ENCODE data around the gene PROM1.

Gene PROM1

DNA sequence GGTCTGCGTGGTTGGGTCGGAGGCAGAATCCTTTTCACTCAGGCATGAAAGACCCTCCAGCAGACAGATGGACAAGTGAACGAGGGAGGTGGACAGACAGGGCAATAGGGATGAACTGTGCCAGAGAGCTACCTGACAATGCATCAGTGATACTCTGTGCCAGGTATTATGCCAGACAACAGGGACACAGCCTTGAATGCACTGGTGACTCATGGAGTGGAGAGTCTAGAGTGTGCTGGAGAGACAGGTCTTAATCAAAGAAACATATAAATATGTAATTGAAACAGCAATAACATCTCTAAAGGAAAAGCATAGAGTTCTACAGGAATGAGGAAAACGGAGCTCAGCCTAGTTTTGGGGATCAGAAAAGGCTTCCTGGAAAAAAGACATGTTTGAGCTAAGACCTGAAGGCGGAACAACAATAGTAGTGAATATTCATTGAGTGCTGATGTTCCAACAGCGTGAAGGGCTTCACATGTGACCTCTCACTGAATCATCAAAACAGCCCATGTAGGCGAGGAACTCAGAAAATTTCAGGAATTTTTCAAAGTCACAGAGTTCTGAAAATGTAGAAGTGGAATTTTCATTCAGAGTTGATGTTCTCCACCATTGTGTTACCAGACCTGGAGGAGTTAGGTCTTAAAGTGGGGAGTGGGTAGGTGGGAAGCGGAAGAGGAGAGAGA, 100.8 kb downstream of the PROM1 start:
- FAIRE-seq = no peak

DNA sequence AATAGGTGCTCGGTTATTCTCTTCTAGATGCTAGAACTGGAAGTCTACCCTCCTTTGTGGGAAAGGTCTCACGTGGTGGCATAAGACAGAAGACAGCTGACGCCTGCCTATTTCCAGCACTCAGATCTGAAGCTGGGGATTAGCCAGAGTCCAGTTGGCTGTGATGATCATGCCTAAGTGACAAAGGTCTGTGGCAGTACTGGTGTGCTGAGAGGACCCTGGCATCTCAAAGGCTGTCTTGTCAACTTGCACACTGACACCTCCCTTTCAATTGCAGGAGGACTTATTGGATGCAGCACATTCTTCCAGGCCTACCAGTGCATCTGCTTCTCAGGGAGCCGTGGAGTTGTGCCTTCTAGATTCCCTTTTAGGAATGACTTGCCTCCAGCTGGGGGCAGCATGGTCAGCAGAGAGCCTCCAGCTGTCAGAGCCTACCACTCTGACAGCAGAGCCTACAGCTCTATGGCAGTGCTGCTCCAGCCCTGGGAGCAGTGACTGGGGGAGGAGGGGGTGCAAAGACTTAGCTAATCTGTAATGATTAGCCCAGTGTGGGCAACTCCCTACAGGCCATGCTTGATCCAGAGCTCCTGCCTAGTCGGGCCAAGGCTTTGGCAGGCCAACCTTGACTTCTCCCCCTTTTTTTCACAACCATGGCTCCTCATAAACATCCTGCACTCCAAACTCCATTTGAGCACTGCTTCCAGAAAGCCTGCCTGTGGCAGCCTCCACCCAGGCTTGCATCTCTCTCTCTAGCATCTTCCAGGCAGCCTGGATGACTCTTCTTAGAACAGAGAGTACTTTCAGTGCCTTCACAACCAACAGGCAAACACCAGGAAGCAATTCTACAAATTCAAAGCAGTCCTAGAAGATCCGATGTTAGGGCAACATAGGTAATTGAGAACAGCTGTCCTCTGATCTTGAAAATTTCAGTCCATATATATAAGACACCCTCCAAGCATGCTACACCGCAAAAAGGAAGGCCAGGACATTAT, 107.1 kb downstream of the PROM1 start:
- no peak for FAIRE-seq

DNA sequence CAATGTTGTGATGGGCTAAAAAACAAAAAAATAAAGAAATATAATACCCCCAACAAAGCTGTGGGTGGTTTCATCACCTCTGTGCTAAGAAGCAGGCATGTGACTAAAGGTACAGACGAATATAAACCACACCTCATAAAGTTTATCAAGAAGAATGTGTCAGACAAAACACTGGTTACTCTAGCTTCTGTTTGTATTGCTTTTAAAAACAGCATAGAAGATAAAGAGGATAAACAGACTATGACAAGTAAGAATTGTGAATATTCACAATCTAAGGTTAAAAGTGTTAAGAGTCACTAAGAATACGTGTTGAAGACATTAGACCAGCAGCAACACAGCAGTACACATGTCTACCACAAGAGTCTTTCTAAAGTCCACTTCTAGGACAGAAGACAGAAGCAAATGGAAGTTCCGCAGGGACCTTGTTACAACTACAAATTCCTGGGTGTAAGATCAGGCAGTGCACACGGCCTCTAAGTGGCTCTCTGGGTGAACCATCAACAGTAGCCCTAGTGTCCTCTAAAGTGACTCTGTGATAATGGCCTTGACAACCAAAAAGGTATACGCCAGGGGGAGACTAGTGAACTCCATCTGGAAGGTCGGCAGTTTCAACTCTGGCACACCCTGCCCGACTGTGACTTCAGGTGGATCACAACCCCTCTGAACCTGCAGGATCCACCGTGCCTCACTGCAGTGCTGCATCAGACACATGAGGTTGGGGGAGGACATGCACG, 112.6 kb downstream of the PROM1 start:
- FAIRE-seq = no peak

DNA sequence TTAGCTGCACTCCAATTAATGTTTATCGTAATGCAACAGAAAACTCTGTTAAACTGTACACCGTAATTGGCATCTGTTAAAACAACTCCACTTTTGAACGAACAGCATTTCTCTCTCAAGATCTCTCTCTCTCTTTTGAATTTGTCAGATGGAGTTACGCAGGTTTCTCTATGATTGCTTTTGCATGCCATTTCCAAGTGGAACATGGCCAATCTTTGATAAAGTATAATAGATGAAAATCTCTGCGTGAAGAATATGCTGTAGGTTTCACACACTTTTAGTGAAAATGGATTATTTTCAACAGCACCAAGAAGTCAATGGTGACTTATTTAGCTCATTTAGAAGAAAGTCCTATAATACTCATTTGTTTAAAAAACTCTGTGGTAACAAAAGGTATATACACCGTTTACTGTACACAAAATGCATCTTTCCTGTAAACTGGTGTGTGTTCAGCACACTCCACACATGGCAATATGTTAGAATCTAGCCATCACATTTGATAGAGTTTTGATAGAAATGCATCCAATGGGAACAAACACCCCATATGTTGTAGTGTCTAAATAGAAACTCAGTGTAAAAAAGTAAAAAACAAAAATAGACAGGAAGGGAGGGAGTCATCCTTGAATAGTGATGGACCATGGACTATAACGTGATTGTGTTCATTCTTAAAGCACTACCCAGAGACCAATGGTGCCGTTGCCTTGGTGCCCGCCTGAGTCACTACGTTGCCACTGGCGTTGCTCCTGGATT, 115.1 kb downstream of the PROM1 start:
- no peak for FAIRE-seq

DNA sequence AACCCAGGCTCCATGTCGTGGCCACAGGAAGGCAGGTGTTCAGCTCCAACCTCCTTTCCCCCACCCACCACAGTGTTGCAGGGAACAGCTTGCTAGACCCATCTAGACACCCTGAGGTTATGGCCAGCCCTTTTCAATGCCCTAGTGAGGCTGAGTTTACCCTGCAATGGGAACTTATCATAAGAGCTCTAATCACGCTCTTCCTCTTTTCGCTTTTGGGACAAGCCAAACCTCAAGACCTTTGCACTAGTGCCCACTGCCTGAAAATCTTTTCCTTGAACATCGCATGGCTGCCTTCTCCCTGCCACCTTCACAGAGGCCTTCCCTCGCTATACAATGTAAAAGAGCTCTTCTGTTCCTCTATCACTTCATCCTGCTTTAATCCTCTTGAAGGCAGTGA, 118.5 kb downstream of the PROM1 start:
- FAIRE-seq = no peak

DNA sequence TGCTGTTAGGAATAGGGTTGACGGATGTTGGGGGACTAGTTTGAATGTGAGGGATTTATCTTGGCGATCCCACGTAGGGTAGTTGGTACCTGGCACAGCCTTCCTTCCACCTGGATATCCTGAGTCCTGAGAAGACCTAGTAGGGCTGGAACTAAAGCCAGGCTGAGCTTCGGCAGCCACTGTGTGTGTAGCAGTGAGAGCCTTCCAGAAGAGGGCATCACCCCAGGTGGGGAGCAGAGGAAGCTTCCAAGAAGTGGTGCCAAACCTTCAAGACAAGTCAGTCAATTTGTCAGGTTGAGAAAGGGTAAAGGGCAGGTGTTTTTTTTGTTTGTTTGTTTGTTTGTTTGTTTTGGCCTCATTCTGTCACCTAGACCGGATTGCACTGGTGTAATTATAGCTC, 119.7 kb downstream of the PROM1 start:
- FAIRE-seq = no peak

DNA sequence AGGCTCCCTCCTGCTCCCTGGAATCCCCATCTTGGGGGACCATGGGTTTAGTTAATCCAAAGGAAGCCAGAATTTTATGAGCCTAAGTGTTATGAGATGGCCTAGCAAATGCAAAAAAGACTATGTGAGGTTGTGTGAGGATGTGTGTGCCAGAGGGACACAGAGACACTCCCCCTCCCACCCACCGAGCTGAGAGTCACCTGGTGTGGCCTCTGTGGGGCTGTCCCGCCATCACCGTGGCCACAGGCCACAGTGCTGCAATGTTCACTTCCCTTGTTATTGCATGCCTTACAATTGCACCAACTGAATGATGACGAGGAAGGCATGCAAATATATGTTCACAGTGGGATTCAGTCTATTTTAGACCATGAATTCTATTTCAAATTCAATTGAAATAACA, 120.2 kb downstream of the PROM1 start:
- no peak for FAIRE-seq

DNA sequence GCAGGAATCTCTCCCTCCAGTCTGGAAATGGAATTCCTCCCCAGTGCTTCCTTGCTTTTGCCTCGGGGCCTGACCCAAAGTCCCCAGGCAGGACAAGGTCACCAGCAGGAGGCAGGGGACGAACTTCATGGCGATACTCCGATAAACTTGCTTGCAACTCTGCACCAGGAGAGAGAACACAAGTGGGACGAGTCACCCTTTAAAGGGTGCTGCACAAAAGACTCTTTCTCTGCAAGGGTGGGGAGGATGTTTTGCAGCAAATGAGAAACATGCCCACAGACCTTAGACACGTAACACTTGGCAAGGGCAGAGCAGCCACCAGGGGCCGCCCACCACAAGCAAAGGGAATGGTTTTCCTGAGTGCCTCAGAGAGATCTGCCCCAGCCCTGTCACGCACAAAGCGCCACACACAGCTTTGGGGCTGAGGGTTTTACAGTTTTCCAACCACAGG, 120.8 kb downstream of the PROM1 start, which contains the start of gene FGFBP2:
Gene FGFBP2 (minus strand): TSS at position 175 of the 451 bp plus-strand sequence. CDS start 46 bp downstream, at position 129.
- no peak for FAIRE-seq

DNA sequence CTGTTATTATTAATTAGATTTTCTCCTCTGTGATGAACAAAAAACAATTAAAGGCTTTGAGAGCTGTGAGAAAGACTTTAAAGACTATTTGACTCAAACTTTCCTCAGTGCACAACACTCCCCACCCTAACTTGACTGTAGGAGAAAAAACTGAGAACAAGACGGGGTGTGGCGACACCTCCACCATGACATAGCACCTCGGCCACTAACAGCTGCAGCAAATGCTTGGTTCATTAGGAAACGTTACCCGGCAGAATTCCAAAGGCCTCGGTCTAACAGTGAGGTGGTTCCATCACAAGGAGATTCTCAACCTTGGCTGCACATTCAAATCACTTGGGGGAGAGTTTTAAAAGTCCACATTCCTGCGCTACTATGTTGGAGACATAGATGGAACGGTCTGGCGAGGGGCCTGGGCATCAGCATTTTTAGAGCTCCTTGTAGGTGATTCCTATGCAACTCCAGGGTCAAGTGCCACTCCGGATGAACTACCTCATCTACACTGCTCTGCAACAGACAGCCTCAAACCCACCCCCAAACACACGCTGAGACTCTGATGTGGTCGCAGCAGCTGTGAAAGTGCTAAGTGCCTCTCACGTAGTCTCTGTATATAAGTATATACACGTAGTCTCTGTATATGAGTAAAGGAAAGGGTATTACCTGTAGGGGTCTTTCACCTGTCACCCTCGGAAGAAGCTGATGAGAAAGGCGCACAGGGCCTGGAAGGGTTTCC, 121.9 kb downstream of the PROM1 start:
- no peak for FAIRE-seq

DNA sequence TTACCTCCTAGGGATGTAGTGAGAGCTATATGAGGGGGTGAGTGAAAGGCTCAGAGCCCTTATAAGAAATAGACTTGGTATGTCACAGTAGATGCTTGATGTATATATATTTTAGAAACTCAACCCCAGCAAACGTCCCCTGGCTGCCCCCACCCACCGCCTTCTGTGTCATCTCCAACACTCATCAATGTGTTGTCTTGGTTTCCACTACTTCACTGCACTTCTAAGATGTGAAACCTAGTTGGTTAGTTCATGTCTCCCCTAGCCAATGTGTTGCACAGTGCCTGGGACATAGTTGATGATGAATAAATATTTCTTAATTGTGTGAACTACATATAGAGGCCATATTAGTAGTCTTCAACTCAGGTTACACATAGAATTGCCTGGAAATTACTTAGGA, 125.3 kb downstream of the PROM1 start:
- no peak for FAIRE-seq

DNA sequence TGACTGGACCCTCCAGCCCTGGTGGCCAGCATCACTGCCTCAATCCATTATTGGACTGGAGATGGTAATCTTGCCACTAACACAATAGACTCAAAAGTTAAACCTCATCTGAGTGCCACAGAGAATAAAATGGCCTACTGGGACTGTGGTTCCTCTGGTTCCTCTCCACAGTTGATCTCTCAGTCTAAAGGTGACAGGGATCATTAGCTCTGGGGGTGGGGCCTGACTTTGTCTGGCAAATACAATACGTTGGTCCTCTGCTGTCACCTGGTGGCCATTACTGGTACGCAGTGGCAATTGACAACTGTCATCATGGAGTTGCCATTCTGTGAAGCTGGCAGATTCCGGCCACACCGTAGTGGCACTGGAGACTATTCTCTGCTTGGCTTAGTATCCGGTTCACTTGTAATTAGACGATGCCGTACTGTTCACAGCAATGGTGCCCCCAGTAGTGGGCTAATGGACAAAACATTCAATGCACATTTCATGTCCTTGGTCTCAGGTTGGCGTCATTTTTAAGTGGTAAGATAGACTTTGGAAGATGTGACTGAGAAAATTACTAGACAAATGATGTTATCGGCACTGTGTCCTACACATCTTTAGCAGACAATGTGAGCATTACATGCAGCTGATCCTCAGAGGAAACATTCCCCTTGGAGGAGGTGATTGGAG, 127.5 kb downstream of the PROM1 start:
- no peak for FAIRE-seq

DNA sequence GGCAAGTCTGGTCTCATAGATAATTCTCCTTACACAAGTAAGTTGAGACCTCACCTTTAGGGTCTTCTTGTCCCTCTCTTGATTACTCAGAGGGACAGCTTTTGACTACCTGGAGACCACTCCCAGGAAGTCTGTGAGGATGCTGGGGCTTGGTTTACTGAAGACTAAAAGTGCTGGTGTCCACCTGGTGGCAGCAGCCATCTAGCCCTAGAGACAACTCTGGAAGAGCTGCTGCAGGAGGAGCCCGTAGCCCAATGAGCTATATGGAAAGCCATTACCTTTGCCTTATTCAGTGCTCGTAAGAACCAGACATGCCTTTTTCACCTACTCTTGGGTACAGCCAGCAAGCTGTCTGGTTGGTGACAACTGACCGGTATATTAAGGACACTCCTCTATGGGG, 128.2 kb downstream of the PROM1 start:
- no peak for FAIRE-seq

DNA sequence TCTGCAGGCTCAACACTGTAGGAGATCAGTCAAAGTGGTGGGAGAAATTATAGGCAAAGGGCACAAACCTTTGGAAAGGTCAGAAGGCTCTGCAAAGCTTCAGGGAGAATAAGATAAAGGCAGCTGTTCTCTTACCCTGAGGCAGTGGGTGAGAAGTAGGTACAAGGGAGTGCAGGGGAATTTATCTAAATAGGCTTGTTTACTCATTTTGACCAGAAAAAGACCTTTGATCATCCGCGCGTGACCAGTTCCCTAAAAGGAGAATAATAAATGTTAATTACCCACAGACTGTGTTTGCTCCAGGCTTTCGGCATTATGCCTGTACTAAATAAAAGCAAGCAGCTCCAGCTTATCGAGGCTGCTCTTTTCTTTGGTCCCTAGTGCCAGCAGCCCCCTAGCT, 130.2 kb downstream of the PROM1 start:
- no peak for FAIRE-seq

DNA sequence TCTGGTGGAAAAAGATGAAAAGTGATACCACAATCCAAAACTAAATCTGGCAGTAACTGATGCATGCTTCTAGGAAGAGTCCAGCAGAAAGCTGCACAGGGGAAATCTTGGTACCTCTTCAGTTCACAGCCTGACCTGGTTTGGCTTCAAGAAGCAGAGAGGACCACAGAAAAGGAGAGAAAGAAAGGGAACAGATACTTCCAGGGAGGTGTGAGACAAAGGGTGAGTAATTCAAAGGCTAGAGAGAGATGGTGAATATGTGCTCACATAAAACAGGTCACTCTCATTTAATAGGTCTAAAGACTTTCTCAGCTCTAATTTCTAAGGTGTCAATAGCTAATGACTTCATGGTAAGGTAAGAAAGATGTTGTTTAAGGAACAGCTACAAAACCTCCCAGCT, 132.0 kb downstream of the PROM1 start:
- no peak for FAIRE-seq

DNA sequence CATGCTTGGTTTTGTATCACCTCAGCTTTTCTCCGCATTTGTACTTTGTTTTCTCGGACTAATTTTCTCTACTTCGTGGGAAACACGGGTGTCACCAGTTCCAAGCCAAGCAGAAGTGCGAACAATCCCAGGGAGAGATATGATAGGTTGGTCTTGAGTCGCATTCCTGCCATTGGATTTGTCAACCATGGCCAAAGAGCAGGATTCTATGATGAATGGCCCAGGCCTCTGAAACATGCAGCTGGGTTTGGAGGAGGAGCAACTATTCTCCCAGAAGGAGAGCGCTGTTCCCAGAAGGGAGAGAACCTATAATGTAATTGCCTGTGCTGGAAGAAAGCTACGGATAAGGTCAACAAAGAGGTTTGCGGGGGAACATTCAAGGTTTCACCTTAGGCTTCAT, 135.0 kb downstream of the PROM1 start:
- FAIRE-seq = no peak

DNA sequence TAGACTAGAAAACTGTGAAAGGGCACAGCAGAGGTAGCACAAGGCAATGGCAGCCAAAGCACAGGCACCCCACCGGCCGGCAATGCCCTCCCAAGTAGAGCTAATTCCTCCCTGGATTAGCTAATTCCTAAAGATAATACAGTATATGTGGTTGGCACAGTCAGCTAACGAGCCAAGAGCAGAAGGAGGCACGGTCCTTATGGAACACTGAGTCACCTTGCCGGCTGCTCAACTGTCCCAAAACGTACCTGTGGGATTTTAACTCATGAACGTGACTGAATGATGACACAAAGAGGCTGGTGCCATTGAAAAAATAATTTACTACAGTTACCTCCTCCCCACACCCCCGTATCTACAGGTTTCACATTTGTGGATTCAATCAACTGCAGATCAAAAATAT, 136.1 kb downstream of the PROM1 start:
- no peak for FAIRE-seq

DNA sequence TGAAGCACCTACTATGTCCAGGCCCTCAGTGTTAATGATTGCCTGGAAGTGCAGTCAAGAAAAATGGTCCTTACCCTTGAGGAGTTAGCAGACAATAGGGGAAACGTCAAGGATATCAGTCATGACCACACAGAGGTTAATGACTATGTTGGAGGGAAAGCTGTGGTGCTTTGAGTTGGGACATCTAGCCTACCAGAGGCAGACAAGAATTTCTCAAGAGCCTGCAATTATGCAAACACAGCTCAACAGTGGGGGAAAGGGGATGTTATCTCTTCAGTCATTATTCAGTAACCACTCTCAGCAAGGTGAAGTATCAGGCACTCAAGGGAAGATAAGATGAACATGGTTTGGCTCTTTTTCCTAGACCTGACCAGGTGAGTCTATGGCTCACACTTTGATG, 138.3 kb downstream of the PROM1 start:
- no peak for FAIRE-seq

DNA sequence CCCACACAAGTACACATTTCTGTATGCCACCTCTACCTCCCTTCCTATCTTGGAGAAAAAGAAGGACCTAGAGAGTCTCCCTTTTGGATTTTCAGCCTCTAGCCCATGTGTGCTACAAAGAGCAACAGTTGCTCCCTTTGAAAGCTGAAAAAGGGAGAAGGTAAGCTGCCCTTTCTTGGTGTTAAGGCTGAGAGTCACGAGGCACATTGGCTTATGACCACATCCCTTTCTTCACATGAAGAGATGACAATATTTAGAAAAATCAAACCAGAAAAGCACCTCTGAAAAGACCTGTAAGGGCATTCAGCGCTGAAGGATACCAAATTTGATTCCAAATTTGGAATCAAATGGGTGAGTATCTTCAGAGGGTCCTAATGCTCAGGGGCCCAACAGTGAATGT, 138.9 kb downstream of the PROM1 start:
- no peak for FAIRE-seq

DNA sequence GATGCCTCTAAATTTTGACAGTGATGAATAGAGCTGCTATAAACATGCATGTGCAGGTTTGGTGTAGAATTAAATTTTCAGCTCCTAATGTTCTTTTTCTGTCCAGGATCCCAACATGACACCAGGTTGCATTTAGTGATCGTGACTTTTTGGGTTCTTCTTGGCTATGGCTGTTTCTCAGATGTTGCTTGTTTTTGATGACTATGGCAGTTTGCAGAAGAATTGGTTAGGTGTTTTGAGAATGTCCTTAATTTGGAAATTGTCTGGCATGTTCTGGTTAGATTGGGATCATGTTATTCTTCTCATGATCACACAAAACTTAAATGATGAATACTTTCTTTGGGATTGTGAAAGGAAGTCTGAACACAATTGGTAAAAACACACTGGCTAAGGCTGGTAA, 141.5 kb downstream of the PROM1 start:
- FAIRE-seq = no peak

DNA sequence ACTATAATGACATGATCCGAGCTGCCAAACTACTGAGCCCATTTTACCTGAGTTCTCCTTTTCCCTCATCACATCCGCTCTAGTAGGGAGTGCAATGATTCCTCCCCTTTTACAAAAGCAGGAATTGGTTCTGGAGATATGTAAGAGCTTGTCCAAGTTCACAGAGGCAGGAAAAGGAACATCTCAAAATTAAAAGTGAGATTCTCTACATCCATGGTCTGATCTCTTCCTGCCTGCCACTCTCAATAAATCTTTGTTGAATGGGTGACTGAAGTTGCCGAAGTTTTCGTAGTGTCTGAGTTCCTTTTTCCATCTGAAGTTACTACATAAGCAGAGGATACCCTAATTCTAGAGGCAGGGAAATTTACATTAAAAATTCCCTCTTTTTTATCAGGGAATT, 145.2 kb downstream of the PROM1 start, which contains the start of gene FGFBP1:
Gene FGFBP1 (minus strand): TSS at position 101 of the 400 bp plus-strand sequence. CDS start 2,108 bp downstream, outside the sequence.
- FAIRE-seq = no peak

DNA sequence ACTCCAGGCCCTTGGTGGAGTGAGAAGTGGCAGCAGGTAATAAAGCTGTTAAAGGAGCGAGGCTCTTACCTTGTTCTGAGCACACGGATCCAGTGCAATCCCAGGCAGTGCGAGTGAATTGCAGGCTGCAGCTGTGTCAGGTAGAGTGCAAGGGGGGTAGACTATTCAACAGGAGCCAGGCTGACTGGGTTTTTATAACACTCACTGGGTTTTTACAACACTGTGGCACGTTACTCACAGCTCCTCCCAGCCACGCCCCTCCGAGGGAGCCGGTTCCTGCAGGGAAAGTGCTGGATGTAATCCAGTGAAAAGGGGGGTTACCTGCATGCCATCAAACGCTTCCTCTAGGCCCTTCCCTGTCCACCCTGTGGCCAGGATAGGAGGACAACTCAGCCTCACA, 145.6 kb downstream of the PROM1 start:
- no peak for FAIRE-seq
